OCI-LY3 (cell line): ENCODE measurements around the gene TOP2A.

Experiments used
- EZH2phosphoT487 ChIP-seq: fragments of 200-600 bp; shearing (Covaris generic); IDR thresholded peaks from 2 replicates; pipeline ENCODE4 v1.6.1; 2018; ENCODE audit warnings: antibody characterized with exemption, mixed run types, low read depth
- TF ChIP-seq, protein P1 (sequence below): fragments of 200-600, 300-600 bp; sonication (generic); IDR thresholded peaks from 2 replicates; pipeline ENCODE4 v1.5.1; 2014; ENCODE audit warnings: antibody characterized with exemption, low read length, low read depth

DNA sequence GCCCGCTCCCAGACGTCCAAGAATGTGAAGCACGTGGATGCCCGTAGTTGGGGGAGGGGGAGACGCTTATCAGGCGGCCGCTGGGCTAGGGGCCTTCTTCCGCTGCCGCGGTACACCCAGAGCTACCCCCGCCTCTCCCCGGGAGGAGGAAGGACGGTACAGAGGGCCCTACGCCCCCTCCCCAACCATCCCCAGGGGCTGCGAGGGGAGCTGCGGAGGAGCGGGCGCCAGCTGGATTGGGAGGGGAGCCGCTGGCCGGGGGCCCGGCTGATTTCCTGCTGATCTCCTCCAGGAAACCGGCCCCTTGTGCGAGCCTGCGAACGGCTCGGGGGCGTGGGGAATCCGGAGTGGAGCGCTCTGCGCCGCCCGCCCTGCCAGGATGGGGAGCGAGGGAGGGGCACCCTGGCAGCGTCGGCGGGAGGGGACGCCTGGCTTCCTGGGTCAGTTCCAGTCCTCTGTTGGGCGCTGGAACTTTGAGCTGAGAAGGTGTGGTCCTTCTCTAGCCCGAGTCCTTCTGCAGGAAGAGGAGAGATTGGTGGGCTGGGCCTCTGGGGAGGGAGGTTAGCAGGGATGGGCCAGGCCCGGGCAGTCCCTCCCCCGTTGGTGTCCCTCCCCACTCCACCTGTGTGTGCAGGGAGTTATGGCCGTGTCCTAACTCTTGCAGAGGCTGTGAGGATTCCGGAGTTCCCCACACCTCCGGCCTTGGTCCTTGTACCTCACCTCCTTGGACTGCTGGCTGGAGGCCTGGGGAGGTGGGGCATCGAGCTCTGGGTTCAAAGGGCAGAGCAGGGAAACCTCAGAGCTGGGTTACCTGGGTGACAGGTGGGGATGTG is 72.3 kb downstream of the TOP2A start:
- TF ChIP-seq, protein P1, sequence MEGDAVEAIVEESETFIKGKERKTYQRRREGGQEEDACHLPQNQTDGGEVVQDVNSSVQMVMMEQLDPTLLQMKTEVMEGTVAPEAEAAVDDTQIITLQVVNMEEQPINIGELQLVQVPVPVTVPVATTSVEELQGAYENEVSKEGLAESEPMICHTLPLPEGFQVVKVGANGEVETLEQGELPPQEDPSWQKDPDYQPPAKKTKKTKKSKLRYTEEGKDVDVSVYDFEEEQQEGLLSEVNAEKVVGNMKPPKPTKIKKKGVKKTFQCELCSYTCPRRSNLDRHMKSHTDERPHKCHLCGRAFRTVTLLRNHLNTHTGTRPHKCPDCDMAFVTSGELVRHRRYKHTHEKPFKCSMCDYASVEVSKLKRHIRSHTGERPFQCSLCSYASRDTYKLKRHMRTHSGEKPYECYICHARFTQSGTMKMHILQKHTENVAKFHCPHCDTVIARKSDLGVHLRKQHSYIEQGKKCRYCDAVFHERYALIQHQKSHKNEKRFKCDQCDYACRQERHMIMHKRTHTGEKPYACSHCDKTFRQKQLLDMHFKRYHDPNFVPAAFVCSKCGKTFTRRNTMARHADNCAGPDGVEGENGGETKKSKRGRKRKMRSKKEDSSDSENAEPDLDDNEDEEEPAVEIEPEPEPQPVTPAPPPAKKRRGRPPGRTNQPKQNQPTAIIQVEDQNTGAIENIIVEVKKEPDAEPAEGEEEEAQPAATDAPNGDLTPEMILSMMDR: no peak
- TF ChIP-seq EZH2phosphoT487: no peak
